ENCODE results near the gene SCRN3.

Gene SCRN3

DNA sequence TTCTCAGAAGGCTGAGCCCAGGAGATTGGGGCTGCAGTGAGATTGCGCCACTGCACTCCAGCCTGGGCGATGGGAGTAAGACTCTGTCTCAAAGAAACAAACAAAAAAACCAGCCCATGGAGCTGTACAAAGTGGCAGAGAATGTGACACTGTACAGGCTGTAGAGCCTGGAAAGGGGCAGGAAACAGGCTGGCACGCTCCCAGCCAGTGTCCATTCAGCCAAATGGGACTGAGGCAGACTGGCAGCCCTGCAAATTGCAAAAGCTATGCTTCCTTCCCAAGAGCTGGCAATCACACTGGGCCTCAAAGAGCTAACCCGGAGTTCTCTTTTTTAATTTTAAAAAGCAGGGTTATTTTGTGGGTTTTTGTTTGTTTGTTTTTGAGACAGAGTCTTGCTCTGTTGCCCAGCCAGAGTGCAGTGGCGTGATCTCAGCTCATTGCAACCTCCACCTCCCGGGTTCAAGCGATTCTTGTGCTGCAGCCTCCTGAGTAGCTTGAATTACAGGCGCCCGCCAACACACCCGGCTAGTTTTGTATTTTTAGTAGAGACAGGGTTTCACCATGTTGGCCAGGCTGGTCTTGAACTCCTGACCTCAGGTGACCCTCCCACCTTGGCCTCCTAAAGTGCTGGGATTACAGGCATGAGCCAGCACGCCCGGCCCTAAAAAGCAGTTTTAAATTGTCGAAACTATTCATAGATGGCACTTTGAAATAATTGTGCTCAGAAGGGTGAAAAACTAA lies 42.8 kb downstream of the SCRN3 start:
- no peak for TF ChIP-seq TAF1 (IDR thresholded peaks at IDR 0.05; ENCODE audit: borderline replicate concordance, insufficient read depth, low read length)

DNA sequence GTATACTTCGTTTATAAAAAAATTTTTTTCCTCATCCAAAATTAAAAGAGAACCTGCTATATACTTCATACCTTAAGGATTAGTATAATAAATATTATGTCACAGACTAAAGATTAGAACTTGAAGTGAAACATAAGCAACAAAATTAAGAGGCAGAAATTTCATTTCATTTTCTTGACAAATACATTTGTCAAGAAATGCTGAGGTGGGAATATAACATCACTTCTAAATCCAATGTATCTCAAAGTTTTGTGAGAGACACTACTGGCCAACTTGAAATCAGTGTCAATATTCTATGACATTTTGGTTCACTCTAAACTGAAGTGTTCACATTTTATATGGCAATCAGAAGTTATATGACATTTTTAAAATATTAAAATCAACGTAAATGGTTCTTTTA lies 43.8 kb downstream of the SCRN3 start:
- TF ChIP-seq TAF1 (IDR thresholded peaks at IDR 0.05; ENCODE audit: borderline replicate concordance, insufficient read depth, low read length) (no peak), SIN3A (IDR thresholded peaks at IDR 0.05; ENCODE audit: borderline replicate concordance, insufficient read depth, low read length) (no peak), POLR2AphosphoS5 (IDR thresholded peaks at IDR 0.05; ENCODE audit: low read depth, low read length) (no peak), FOXP2 (optimal IDR thresholded peaks at IDR 0.05; ENCODE audit: borderline replicate concordance, extremely low read depth, extremely low read length, insufficient read depth) (no peak)
- TF ChIP-seq, protein P1, sequence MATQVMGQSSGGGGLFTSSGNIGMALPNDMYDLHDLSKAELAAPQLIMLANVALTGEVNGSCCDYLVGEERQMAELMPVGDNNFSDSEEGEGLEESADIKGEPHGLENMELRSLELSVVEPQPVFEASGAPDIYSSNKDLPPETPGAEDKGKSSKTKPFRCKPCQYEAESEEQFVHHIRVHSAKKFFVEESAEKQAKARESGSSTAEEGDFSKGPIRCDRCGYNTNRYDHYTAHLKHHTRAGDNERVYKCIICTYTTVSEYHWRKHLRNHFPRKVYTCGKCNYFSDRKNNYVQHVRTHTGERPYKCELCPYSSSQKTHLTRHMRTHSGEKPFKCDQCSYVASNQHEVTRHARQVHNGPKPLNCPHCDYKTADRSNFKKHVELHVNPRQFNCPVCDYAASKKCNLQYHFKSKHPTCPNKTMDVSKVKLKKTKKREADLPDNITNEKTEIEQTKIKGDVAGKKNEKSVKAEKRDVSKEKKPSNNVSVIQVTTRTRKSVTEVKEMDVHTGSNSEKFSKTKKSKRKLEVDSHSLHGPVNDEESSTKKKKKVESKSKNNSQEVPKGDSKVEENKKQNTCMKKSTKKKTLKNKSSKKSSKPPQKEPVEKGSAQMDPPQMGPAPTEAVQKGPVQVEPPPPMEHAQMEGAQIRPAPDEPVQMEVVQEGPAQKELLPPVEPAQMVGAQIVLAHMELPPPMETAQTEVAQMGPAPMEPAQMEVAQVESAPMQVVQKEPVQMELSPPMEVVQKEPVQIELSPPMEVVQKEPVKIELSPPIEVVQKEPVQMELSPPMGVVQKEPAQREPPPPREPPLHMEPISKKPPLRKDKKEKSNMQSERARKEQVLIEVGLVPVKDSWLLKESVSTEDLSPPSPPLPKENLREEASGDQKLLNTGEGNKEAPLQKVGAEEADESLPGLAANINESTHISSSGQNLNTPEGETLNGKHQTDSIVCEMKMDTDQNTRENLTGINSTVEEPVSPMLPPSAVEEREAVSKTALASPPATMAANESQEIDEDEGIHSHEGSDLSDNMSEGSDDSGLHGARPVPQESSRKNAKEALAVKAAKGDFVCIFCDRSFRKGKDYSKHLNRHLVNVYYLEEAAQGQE (IDR thresholded peaks at IDR 0.05; ENCODE audit: insufficient read depth in 1 of 2, low read depth in 2 of 2, low read length in 2 of 2): no peak

- TF ChIP-seq, protein P1 (IDR thresholded peaks at IDR 0.05; ENCODE audit: insufficient read depth in 1 of 2, low read depth in 2 of 2, low read length in 2 of 2): no peak
Measured at GRCh38 chr2:174439950-174440349, 44.4 kb downstream of the SCRN3 start.

GRCh38 chr2:174442546-174443510 lies 47.3 kb downstream of the SCRN3 start:
- TF ChIP-seq, protein P1 (IDR thresholded peaks at IDR 0.05; ENCODE audit: insufficient read depth in 1 of 2, low read depth in 2 of 2, low read length in 2 of 2): no peak
- TF ChIP-seq POLR2AphosphoS5 (IDR thresholded peaks at IDR 0.05; ENCODE audit: low read depth, low read length) (no peak), FOXP2 (optimal IDR thresholded peaks at IDR 0.05; ENCODE audit: borderline replicate concordance, extremely low read depth, extremely low read length, insufficient read depth) (no peak), TAF1 (IDR thresholded peaks at IDR 0.05; ENCODE audit: borderline replicate concordance, insufficient read depth, low read length) (no peak), SIN3A (IDR thresholded peaks at IDR 0.05; ENCODE audit: borderline replicate concordance, insufficient read depth, low read length) (no peak)

DNA sequence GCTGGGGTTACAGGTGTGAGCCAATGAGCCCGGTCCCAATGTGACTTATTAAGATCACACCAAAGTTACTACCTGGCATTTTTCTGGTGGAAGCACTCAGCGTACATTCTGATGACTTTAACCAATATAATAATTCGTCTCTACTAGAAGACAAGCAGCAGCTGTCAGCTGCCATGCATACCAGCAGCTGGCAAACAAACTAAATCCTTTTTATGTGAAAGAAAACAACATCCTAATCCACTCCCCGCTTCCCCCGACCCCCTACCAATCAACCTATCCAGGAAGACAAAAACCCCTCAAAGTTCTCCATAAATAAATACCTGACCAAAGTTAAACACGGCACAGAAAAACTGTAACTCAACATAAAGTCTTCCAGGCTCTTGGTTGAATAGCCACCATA lies 49.2 kb downstream of the SCRN3 start:
- no peak for TF ChIP-seq POLR2AphosphoS5 (IDR thresholded peaks at IDR 0.05; ENCODE audit: low read depth, low read length)
- TF ChIP-seq, protein P1 (IDR thresholded peaks at IDR 0.05; ENCODE audit: insufficient read depth in 1 of 2, low read depth in 2 of 2, low read length in 2 of 2): no peak
- no peak for TF ChIP-seq FOXP2 (optimal IDR thresholded peaks at IDR 0.05; ENCODE audit: borderline replicate concordance, extremely low read depth, extremely low read length, insufficient read depth)
- TF ChIP-seq TAF1 (IDR thresholded peaks at IDR 0.05; ENCODE audit: borderline replicate concordance, insufficient read depth, low read length): no peak

Measured in PFSK-1 (cell line).